Thoracic aorta (tissue), 2 donors: Measurements from ENCODE around the gene NOP16. TPM values are rescaled to one million over a fixed set of nuclear protein-coding genes. Genes with fewer than 3 reads are reported as not detected.
A peak's percentile ranks its signal among the peaks of the same experiment; 100 is the strongest.

ENCODE experiments used
- ATAC-seq: fragments of 150-250 bp; one replicate; pipeline ENCODE4 v1.8.0; 2017; ENCODE audit warnings: low read depth; ENCODE audit not compliant: insufficient number of reproducible peaks, low FRiP score
- DNase-seq: peaks from one replicate; pipeline ENCODE4 v3.0.0-alpha.2; 2020; ENCODE audit warnings: low spot score
- H3K27ac ChIP-seq, 2 donors: fragments of 200-600 bp; sonication (generic); 1 replicate in 1 of 2; 2 replicates in 1 of 2; pipeline ENCODE4 v1.5.1; 2016; ENCODE audit warnings: mild to moderate bottlenecking in 2 of 2, moderate library complexity in 2 of 2
- H3K27me3 ChIP-seq: fragments of 200-600 bp; sonication (generic); replicated peaks from 2 replicates; pipeline ENCODE4 v1.6.0; 2016; ENCODE audit warnings: mild to moderate bottlenecking; ENCODE audit not compliant: insufficient read depth
- H3K36me3 ChIP-seq: fragments of 200-600 bp; sonication (generic); one replicate; pipeline ENCODE4 v1.5.1; 2016
- H3K4me1 ChIP-seq, 2 donors: fragments of 200-600 bp; sonication (generic); 1 replicate in 1 of 2; 2 replicates in 1 of 2; pipeline versions ENCODE4 v1.5.1 to v1.6.0; 2016; ENCODE audit warnings: low read depth in 2 of 2, mild to moderate bottlenecking in 1 of 2; ENCODE audit not compliant: control insufficient read depth in 1 of 2
- H3K4me3 ChIP-seq: fragments of 200-600 bp; sonication (generic); 2 replicates; pipeline ENCODE4 v1.5.1; 2016; ENCODE audit warnings: mild to moderate bottlenecking
- H3K9me3 ChIP-seq: fragments of 200-600 bp; sonication (generic); 2 replicates; pipeline ENCODE4 v1.5.1; 2016
- CTCF ChIP-seq: fragments of 200-600 bp; sonication (generic); IDR thresholded peaks from one replicate; pipeline ENCODE4 v1.5.1; 2019; ENCODE audit warnings: antibody characterized with exemption
- total RNA-seq, 2 donors: library from RNA; depleted of rRNA; stranded (reverse); fragments of >200 nt; gene quantifications; one replicate each; pipeline versions ENCODE4 v1.1.0 to v1.2.3, GENCODE V29; 2016

Gene NOP16
- total RNA-seq, 2 donors from 2014 or later, result 6.3 to 12.6 TPM

GRCh38 chr5:176391479-176391878 lies 3.1 kb upstream of the NOP16 start:
- Histone ChIP-seq H3K4me3 (no peak overlapping the region), H3K4me1 (peaks cover 9 to 20% of the 10 kb centered on the region in 2 donors), H3K27me3 (no peaks in the 10 kb centered on the region), H3K36me3 (peaks cover 22% of the 10 kb centered on the region), H3K9me3 (no peaks in the 10 kb centered on the region), H3K27ac (no peak overlapping the region)
- no peak for TF ChIP-seq CTCF
- no peak for ATAC-seq
- DNase-seq, result no peak

DNA sequence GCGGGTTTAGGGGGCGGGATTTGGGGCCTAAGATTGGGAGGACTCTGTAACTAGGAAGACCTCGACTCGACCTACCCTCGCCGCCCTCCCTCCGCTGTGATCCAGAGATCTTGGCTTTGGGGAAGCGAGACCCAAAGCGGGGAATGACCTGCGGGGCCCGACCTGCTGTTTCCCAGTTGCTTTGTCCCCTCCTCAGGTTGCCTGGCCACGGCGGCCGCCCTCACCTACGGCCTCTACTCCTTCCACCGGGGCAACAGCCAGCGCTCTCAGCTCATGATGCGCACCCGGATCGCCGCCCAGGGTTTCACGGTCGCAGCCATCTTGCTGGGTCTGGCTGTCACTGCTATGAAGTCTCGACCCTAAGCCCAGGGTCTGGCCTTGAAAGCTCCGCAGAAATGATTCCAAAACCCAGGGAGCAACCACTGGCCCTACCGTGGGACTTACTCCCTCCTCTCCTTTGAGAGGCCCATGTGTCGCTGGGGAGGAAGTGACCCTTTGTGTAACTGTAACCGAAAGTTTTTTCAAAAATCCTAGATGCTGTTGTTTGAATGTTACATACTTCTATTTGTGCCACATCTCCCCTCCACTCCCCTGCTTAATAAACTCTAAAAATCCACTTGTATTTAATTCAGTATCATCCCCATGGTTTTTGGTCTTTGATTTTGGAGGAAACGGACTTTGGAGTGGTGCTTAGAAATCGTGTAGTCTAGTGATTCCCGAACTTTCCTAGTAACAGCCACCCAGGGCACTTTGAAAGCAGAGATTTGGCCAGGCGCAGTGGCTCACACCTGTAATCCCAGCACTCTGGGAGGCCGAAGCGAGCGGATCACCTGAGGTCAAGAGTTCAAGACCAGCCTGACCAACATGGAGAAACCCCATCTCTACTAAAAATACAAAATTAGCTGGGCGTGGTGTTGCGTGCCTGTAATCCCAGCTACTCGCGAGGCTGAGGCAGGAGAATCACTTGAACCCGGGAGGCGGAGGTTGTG lies 1.0 kb upstream of the NOP16 start:
- TF ChIP-seq CTCF, result no peak

DNA sequence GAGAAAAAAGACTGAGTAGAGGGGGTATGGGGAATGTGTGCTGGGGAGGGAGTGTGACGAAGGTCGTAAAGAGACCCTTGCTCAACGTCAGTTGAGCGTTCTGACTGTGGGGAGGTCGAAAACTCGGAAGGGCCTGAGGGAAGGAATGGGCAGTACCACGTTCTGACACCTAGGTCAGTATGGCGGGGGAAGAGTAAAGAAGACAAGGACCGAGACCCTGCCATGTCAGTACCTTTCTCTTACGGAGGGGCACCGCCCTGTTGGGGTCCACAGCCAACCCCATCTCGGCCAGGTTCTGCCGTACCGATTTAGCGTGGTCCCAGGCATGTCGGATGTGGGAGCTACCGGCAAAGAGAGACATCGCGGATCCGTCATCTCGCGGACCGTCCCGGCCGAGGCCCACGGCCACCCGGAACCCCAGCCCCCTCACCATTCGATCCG lies 375 bp downstream of the NOP16 start:
- no peak for DNase-seq
- Histone ChIP-seq H3K9me3 (no peaks in the 10 kb centered on the region), H3K27ac (no peak overlapping the region), H3K4me3 (peak overlapping the region; percentile 88), H3K27me3 (no peaks in the 10 kb centered on the region), H3K4me1 (peaks cover 9 to 20% of the 10 kb centered on the region in 2 donors), H3K36me3 (peaks cover 27% of the 10 kb centered on the region)
- no peak for TF ChIP-seq CTCF
- no peak for ATAC-seq

More for the DNA sequence above, 1.0 kb upstream of the NOP16 start:
- Histone ChIP-seq H3K36me3 (peaks cover 22% of the 10 kb centered on the region), H3K27ac (peak overlapping the region; percentile 93 to 95), H3K4me3 (peak overlapping the region; percentile 88), H3K4me1 (peaks cover 9 to 20% of the 10 kb centered on the region in 2 donors), H3K9me3 (no peaks in the 10 kb centered on the region), H3K27me3 (no peaks in the 10 kb centered on the region)
- no peak for ATAC-seq
- no peak for DNase-seq

DNA sequence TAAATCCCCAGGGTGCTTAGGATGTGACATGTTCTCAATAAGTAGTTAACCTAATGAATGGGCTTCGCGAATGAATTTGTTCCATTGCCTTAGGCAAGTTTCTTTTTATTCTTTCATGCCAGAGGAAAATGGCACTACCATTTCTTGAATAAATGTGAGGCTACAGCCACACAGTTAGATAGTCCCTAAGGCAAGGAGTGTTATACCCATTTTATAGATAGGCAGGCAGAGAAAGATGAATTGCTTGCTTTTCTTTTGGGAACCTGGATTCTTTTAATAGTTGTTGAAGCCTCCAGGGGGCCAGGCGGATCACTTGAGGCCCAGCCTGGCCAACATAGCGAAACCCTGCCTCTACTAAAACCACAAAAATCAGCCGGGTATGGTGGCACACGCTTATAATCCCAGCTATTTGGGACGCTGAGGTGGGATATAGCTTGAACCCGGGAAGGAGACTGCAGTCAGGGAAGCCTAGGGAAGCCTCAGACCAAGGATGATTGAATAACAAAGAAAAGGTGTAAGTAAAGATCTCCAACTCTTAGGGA lies 943 bp downstream of the NOP16 start:
- H3K4me3 ChIP-seq, result peak overlapping the region; percentile 88
- no peaks in the 10 kb centered on the region for H3K9me3 ChIP-seq
- H3K27ac ChIP-seq, result no peak overlapping the region
- ATAC-seq, result no peak
- peaks cover 22% of the 10 kb centered on the region for H3K36me3 ChIP-seq
- no peaks in the 10 kb centered on the region for H3K27me3 ChIP-seq
- peaks cover 9 to 20% of the 10 kb centered on the region in 2 donors for H3K4me1 ChIP-seq
- no peak for TF ChIP-seq CTCF
- no peak for DNase-seq

DNA sequence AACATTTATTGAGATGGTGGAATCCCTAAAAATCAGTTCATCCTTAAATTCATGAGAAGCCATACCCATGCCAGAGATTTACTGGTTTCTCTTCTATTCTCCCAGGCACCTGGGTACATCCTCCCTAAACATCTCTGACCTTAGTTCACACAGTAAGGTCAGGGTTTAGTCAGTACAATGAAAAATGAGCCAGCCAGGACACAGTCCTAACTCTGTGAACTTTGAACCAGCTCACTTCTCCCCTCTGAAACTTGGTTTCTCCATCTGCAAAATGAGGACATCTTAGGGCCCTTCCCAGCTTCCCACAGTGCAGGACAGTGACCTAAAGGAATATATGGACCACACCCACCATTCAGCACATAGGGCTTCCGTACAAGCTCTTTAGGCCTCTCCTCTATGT lies 1.9 kb downstream of the NOP16 start:
- H3K9me3 ChIP-seq, result no peaks in the 10 kb centered on the region
- H3K27me3 ChIP-seq, result no peaks in the 10 kb centered on the region
- TF ChIP-seq CTCF, result no peak
- no peak overlapping the region for H3K4me3 ChIP-seq
- peaks cover 12 to 28% of the 10 kb centered on the region in 2 donors for H3K4me1 ChIP-seq
- H3K36me3 ChIP-seq, result peaks cover 12% of the 10 kb centered on the region
- DNase-seq (no peak), ATAC-seq (no peak)
- no peak overlapping the region for H3K27ac ChIP-seq
